Astrocyte (in vitro differentiated cells and primary cell): ENCODE measurements around the gene RHNO1. TPM values are rescaled to one million over a fixed set of nuclear protein-coding genes. Genes with fewer than 3 reads are reported as not detected.

Source experiments
- DNase-seq: peaks from one replicate; pipeline ENCODE4 v3.0.0-alpha.2; 2010; ENCODE audit warnings: low read depth
- FAIRE-seq: peaks from 2 replicates; lab custom pipeline; 2011; peaks lifted over from hg19 to GRCh38; lab: Jason Lieb, UNC
- H2AFZ ChIP-seq: 2 replicates; pipeline ENCODE4 v1.6.0; 2012; ENCODE audit warnings: low read depth, low read length, inconsistent platforms
- H3K27ac ChIP-seq: 2 replicates; pipeline ENCODE4 v1.5.1; 2011; ENCODE audit warnings: low read depth, low read length, inconsistent platforms
- H3K27me3 ChIP-seq: 2 replicates; pipeline ENCODE4 v1.6.0; 2011; ENCODE audit warnings: low read length, inconsistent platforms; ENCODE audit not compliant: insufficient read depth
- H3K36me3 ChIP-seq: 2 replicates; pipeline ENCODE4 v1.5.1; 2011; ENCODE audit warnings: low read length, inconsistent platforms; ENCODE audit not compliant: insufficient read depth
- H3K4me1 ChIP-seq: 2 replicates; pipeline ENCODE4 v1.5.1; 2011; ENCODE audit warnings: low read length, inconsistent platforms; ENCODE audit not compliant: insufficient read depth
- H3K4me2 ChIP-seq: 2 replicates; pipeline ENCODE4 v1.6.0; 2012; ENCODE audit warnings: low read length, inconsistent platforms
- H3K4me3 ChIP-seq: 2 replicates; pipeline ENCODE4 v1.5.1; 2011; ENCODE audit warnings: low read depth, mild to moderate bottlenecking, low read length, inconsistent platforms; ENCODE audit not compliant: insufficient read depth
- H3K79me2 ChIP-seq: 2 replicates; pipeline ENCODE4 v1.6.0; 2012; ENCODE audit warnings: mild to moderate bottlenecking, low read length, inconsistent platforms; ENCODE audit not compliant: insufficient read depth
- H3K9ac ChIP-seq: 2 replicates; pipeline ENCODE4 v1.6.0; 2012; ENCODE audit warnings: mild to moderate bottlenecking, low read length, inconsistent platforms
- H3K9me3 ChIP-seq: 2 replicates; pipeline ENCODE4 v1.5.1; 2012; ENCODE audit warnings: low read depth, mild to moderate bottlenecking, low read length, inconsistent platforms; ENCODE audit not compliant: insufficient read depth
- H4K20me1 ChIP-seq: 2 replicates; pipeline ENCODE4 v1.6.0; 2012; ENCODE audit warnings: low read length, inconsistent platforms; ENCODE audit not compliant: insufficient read depth
- H3K27ac Mint-ChIP-seq: one replicate; pipeline ENCODE4 v1.8.0; 2021; ENCODE audit warnings: mild to moderate bottlenecking, mixed read lengths; ENCODE audit not compliant: unreplicated experiment
- H3K27me3 Mint-ChIP-seq: one replicate; pipeline ENCODE4 v1.8.0; 2021; ENCODE audit warnings: low read depth, mixed read lengths; ENCODE audit not compliant: unreplicated experiment
- H3K36me3 Mint-ChIP-seq: one replicate; pipeline ENCODE4 v1.8.0; 2021; ENCODE audit warnings: low read depth, mixed read lengths; ENCODE audit not compliant: unreplicated experiment
- H3K4me1 Mint-ChIP-seq: one replicate; pipeline ENCODE4 v1.8.0; 2021; ENCODE audit warnings: low read depth, mixed read lengths; ENCODE audit not compliant: unreplicated experiment
- H3K4me3 Mint-ChIP-seq: one replicate; pipeline ENCODE4 v1.8.0; 2021; ENCODE audit warnings: mild to moderate bottlenecking, moderate library complexity, mixed read lengths; ENCODE audit not compliant: unreplicated experiment
- H3K9me3 Mint-ChIP-seq: one replicate; pipeline ENCODE4 v1.8.0; 2021; ENCODE audit warnings: mild to moderate bottlenecking, mixed read lengths; ENCODE audit not compliant: unreplicated experiment
- EZH2 ChIP-seq: IDR thresholded peaks from 2 replicates; pipeline ENCODE4 v1.6.1; 2012; ENCODE audit warnings: mild to moderate bottlenecking, low read length, inconsistent platforms; ENCODE audit not compliant: insufficient read depth
- total RNA-seq: library from RNA; stranded (reverse); gene quantifications from 2 replicates; pipeline ENCODE4 v1.2.1, GENCODE V29; 2021
- TF ChIP-seq, protein P1 (sequence below): IDR thresholded peaks from 2 replicates; pipeline ENCODE4 v1.5.1; 2011; ENCODE audit warnings: low read depth, mild to moderate bottlenecking, inconsistent platforms, low read length, moderate library complexity; ENCODE audit not compliant: insufficient read depth

Gene RHNO1
- total RNA-seq, 1 donor from 2014 or later: 15.0 TPM

DNA sequence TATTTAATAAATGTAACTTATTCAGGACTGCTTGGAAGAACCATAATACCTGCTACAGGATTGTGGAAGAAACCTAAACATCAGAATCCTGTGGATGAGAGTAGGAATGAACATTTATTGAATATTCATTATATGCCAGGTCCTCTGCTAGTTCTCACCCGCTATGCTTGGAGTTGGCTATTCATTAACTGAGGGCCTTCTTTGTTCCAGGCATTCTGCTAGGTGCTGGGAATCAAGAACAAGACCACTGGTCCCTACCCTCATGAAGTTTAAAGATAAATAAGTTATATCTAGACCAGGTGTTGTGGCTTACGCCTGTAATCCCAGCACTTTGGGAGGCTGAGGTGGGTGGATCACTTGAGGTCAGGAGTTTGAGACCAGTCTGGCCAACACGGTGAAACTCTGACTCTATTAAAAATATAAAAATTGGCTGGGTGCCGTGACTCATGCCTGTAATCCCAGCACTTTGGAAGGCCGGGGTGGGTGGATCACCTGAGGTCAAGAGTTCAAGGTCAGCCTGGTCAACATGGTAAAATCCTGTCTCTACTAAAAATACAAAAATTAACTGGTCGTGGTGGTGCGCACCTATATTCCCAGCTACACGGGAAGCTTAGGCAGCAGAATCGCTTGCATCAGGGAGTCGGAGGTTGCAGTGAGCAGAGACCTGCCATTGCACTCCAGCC is 9.9 kb downstream of the RHNO1 start:
- FAIRE-seq: no peak
- Histone ChIP-seq H3K4me2 (no peak overlapping the region), H3K9me3 (no peaks in the 10 kb centered on the region), H3K4me1 (peaks cover 4% of the 10 kb centered on the region), H4K20me1 (peaks cover 7% of the 10 kb centered on the region), H3K27me3 (no peaks in the 10 kb centered on the region), H3K4me3 (no peak overlapping the region), H3K79me2 (peaks cover 27% of the 10 kb centered on the region), H3K27ac (no peak overlapping the region), H3K9ac (no peak overlapping the region), H3K36me3 (peaks cover 10% of the 10 kb centered on the region), H2AFZ (no peak overlapping the region)
- Mint-ChIP-seq H3K9me3 (no peaks in the 10 kb centered on the region), H3K4me1 (peaks cover 4% of the 10 kb centered on the region), H3K36me3 (peaks cover 2% of the 10 kb centered on the region), H3K4me3 (no peak overlapping the region), H3K27ac (no peak overlapping the region), H3K27me3 (no peaks in the 10 kb centered on the region)
- no peak for TF ChIP-seq EZH2
- TF ChIP-seq, protein P1, sequence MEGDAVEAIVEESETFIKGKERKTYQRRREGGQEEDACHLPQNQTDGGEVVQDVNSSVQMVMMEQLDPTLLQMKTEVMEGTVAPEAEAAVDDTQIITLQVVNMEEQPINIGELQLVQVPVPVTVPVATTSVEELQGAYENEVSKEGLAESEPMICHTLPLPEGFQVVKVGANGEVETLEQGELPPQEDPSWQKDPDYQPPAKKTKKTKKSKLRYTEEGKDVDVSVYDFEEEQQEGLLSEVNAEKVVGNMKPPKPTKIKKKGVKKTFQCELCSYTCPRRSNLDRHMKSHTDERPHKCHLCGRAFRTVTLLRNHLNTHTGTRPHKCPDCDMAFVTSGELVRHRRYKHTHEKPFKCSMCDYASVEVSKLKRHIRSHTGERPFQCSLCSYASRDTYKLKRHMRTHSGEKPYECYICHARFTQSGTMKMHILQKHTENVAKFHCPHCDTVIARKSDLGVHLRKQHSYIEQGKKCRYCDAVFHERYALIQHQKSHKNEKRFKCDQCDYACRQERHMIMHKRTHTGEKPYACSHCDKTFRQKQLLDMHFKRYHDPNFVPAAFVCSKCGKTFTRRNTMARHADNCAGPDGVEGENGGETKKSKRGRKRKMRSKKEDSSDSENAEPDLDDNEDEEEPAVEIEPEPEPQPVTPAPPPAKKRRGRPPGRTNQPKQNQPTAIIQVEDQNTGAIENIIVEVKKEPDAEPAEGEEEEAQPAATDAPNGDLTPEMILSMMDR: no peak
- no peak for DNase-seq

DNA sequence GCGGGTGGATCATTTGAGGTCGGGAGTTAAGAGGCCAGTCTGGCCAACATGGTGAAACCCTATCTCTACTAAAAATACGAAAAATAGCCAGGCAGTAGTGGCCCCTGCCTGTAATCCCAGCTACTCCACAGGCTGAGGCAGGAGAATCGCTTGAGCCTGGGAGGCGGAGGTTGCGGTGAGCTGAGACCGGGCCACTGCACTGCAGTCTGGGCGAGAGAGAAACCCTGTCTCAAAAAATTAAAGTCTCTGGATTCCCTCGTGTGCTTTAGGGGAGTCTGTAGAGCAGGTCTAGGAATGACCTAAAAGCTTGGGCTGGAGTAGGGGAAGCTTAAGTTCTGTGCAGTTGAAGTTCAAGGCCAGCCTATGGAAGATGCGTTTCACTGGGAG is 13.0 kb downstream of the RHNO1 start:
- H3K9me3 ChIP-seq: no peaks in the 10 kb centered on the region
- TF ChIP-seq, protein P1: no peak
- no peak for TF ChIP-seq EZH2
- peak overlapping the region; percentile 66 for H3K4me3 ChIP-seq
- no peaks in the 10 kb centered on the region for H3K27me3 ChIP-seq
- peaks cover 10% of the 10 kb centered on the region for H3K4me1 ChIP-seq
- peak overlapping the region; percentile 95 for H3K9ac ChIP-seq
- DNase-seq (no peak), FAIRE-seq (no peak)
- peaks cover 41% of the 10 kb centered on the region for H3K79me2 ChIP-seq
- peak overlapping the region; percentile 93 for H2AFZ ChIP-seq
- peaks cover 2% of the 10 kb centered on the region for H3K36me3 Mint-ChIP-seq
- peaks cover 10% of the 10 kb centered on the region for H3K36me3 ChIP-seq
- peaks cover 14% of the 10 kb centered on the region for H3K4me1 Mint-ChIP-seq
- no peaks in the 10 kb centered on the region for H3K27me3 Mint-ChIP-seq
- peak overlapping the region; percentile 77 for H3K27ac ChIP-seq
- peak overlapping the region; percentile 97 for H3K4me3 Mint-ChIP-seq
- H3K4me2 ChIP-seq: peak overlapping the region; percentile 90
- H3K27ac Mint-ChIP-seq: peak overlapping the region; percentile 53
- H3K9me3 Mint-ChIP-seq: no peaks in the 10 kb centered on the region
- H4K20me1 ChIP-seq: peaks cover 17% of the 10 kb centered on the region
